Fibroblast of skin of left biceps (primary cell): ENCODE data around the gene VPS8.

Experiments
- DNase-seq, 2 experiments: peaks; one replicate each; pipeline ENCODE4 v3.0.0-alpha.2; 2013; ENCODE audit warnings: low read depth in 2 of 2

The VPS8 gene, protein sequence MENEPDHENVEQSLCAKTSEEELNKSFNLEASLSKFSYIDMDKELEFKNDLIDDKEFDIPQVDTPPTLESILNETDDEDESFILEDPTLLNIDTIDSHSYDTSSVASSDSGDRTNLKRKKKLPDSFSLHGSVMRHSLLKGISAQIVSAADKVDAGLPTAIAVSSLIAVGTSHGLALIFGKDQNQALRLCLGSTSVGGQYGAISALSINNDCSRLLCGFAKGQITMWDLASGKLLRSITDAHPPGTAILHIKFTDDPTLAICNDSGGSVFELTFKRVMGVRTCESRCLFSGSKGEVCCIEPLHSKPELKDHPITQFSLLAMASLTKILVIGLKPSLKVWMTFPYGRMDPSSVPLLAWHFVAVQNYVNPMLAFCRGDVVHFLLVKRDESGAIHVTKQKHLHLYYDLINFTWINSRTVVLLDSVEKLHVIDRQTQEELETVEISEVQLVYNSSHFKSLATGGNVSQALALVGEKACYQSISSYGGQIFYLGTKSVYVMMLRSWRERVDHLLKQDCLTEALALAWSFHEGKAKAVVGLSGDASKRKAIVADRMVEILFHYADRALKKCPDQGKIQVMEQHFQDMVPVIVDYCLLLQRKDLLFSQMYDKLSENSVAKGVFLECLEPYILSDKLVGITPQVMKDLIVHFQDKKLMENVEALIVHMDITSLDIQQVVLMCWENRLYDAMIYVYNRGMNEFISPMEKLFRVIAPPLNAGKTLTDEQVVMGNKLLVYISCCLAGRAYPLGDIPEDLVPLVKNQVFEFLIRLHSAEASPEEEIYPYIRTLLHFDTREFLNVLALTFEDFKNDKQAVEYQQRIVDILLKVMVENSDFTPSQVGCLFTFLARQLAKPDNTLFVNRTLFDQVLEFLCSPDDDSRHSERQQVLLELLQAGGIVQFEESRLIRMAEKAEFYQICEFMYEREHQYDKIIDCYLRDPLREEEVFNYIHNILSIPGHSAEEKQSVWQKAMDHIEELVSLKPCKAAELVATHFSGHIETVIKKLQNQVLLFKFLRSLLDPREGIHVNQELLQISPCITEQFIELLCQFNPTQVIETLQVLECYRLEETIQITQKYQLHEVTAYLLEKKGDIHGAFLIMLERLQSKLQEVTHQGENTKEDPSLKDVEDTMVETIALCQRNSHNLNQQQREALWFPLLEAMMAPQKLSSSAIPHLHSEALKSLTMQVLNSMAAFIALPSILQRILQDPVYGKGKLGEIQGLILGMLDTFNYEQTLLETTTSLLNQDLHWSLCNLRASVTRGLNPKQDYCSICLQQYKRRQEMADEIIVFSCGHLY (N-terminal part only)

DNA sequence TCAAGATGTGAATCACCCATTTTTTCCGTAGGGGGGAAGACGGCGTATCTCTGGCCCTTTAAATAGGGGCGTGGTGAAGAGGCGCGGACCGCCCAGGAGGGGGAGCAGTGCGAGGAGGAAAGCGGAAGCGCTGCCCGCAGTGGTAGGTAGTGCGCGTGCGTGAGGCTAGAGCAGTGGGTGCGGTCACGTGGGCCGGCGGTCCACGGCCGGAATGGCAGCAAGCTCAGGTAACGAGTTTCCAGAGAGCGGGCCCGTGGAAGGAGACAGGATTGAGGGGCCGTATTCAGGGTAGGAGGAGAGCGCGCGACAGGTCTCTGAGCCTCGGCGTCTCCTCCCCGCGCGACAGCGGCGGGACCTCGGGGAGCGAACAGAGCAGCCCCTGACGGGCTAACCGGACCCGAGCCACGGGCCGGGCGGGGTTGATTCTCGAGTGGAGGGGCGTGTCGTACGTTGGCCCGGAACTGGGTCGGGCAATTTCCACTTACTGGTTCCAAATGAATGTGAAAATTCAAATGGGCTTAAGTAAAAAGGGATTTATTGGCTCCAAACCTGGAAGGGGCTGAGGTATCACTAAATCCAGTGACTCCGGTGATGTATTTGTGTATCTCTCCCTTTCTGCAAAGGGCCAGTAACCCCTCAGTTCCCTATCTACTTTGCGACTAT is at the start of gene VPS8:
TSS of gene VPS8 (plus strand) at position 168 of the 663 bp plus-strand sequence. CDS start 12,467 bp downstream, outside the sequence.
- DNase-seq = peak; percentile 78 to 81

DNA sequence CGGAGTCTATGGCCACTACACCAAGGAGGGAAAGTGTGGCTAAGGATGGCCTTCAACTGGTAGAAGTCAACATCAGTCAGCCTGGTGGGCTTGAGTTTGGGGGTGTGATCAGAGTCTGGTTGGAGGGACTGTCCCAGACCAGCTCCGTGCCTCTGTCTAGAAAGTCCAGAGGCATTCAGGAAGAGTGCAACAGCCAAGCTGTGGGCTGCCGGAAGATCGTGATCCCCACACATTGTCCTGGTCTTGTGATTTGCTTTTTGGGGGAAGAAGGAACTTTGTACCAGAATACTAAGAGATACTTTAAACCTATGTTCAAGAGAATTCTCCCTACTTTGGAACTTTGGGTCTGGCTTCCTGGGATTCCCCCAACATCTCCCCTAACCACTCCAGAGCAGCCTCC is 47.8 kb upstream of the VPS8 start:
- DNase-seq = no peak

DNA sequence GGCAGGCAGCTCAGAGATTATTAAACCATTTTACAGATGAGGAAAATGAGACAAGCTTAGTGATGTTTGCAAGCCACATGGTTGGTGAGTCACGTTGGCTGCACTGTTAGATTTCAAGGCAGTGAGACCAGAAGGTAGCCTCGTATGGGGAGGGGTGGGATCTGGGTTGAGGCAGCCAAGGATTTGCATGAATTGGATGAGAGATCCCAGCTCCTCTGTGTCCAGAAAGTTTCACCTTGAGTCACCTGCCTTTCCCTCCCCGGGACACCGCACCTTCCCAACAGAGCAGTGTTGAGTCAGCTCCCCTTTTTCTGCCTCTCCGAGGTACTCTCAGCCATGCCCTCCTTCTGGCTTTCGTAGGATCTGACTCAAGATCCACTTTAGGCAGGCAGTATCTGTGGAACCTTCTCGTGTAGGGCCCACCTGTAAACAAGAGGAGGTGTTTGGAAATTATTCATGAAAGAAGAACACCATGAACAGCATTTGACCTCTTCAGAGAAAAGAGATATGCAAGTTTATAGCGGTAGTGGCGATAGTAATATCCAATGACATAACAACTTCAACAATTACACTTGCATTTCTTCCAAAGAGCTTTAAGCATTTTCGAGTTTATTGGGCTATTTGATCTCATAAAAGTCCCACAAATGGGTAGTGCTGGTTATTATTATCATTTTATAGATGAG is 46.8 kb upstream of the VPS8 start:
- DNase-seq = no peak

DNA sequence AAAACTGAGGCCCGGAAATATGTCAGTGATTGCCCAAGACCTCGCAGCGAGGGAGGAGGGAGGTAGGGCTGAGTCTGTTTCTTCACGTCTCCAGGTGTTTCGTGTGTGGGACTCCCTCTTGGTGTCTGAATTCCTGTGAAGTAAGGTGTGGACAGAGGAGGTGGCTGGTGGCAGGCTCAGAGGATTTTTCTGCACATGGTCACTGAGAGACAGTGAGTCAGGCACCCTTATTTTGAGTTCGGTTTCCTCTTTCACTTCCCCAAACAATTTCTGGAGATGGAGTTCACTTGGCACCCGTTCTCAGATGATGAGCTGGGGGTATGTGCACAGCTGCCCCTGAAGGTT is 46.3 kb upstream of the VPS8 start:
- DNase-seq = no peak

DNA sequence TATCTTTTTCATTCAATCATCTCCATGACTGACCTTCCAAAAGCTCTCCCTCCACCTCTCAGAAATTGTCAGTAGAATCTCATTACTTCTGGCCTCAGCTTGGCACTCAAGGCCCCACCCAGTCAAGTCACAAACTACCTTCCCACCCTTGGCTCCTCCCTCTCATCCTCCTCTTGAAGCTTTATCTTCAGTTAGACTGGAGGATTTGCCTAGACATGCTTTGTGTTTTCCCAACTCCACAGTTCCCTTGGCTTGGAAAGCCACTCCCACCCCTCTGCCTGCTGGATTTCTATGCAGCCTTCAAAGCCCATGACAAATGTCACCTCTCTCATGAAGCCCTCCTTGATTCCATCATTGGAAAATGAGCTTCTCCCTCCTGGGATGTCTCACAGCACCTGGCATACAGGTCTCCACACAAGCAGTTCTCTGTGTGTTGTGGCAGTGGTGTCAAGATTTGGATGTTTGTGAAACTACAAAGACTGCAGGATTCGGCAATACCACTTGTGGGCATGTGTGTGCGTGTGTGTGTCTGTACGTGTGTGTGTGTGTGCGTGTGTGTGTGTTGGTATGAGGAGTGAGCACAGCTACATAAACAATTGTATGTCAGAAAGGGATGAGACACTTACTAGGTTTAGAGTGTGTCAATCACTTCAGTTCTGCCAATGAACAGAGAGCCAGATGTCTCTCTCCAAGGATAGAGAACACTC is 45.3 kb upstream of the VPS8 start:
- peak in 1 of 2 experiments; percentile 21 for DNase-seq

DNA sequence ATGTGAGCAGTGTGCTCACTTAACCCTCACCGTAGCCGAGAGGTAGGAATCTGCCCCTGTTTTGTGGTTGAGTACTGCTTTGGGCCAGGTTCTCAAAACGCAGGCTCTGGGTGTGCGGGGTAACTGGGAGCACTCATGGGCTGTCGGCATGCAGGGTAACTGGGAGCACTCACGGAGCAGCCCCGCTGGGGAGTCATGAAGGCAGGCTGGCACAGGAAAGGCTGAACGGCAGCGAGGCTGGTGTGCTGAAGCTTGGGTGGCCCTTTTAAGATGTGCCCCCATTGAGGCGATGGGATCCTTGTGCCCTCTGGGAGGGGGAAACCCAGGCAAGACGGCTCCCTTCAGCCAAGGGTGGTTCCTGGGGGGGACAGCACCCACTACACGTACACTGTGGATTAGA is 44.6 kb upstream of the VPS8 start:
- DNase-seq = no peak

DNA sequence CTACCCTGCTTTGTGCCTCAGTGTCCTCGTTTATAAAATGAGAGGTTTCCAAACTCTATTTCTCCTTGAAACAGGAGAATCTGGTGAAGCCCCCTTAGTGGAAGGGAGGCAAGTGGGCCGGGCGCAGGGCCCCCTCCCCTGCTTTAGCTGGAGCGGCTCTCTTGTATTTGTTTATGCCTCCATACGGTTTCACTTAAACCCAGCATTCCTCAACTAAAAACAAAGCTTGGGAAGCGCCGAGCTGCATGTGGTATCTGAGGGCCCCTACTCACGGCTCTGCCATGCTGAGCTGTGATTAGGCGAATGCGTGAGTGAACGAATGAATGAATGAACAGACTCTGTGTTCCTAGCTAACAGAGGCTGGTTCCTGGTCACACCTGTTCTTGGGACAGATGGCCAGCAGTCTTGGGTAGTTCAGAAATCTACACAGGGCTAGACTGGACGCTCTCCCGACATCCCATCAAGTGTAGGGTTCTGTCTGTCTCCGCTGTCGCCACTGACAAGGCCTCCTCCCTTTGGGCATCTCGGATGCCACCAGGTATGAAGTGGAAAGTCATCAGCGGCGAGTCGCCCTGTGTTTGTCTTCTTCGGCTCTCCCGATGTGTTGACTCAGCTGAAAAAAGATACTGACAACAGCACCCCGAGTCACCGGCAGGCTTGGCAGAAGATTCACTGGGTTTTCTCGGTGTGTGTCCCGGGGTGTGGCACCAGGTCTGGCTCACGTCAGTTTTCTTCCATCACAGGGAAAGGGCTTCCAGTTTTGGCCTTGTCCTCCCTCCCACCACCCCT is 42.4 kb upstream of the VPS8 start:
- no peak for DNase-seq

DNA sequence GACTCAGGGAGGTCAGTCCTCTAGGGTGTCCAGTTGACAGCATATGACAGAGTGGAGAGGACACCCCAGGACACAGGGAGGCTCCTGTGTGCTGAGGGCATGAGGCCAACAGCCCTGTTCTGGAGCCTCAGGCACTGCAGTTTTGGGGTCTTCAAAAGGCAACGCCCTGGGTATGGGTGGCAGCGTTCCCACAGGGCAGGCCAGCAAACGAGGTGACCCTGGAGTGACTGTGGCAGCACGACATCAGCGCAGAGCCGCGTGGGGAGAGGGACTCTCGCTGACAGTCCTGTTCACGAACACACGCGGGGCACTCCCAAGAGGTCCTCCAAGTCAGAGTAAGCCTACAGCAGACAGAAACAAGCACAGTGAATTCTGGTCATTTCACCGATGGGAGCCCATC is 41.4 kb upstream of the VPS8 start:
- DNase-seq = no peak

DNA sequence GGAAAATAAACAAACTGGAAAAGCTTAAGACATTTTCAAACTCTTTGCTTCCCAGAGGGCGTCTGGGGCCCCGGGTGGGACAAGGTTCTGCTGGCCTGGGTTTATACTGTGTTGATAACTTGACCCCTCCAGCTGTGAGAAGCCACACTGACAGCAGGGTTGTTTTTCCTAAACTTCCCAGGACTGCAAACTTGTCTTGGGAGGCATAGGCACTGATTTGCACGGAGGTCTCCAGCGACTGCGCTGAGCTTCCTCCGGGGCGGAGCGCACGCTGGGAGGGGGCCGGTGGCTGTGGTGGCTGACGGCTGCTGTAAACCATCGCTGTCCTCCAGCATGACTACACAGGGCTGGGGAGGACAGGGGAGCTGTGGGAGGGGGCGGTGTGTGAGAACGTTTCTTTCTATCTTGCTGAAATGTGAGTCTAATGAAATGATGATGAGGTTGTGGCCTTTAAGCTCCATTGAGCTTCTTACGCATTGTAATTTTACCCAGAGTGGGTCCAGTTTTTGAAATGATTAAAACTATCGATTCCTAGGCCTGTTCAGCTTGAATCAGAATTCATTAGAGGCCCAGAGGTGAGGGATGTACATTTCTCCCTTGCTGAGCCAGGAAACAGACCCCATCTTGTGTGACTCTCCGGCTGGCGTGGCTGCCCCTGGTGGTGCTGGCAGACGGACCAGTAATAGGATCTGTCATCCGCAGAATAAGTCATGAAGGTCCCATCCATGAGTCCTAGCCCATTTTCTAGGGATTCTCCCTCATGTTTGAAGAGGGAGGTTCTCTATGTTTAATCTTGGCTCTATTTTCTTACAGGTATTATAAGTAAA is 40.5 kb upstream of the VPS8 start:
- no peak for DNase-seq

DNA sequence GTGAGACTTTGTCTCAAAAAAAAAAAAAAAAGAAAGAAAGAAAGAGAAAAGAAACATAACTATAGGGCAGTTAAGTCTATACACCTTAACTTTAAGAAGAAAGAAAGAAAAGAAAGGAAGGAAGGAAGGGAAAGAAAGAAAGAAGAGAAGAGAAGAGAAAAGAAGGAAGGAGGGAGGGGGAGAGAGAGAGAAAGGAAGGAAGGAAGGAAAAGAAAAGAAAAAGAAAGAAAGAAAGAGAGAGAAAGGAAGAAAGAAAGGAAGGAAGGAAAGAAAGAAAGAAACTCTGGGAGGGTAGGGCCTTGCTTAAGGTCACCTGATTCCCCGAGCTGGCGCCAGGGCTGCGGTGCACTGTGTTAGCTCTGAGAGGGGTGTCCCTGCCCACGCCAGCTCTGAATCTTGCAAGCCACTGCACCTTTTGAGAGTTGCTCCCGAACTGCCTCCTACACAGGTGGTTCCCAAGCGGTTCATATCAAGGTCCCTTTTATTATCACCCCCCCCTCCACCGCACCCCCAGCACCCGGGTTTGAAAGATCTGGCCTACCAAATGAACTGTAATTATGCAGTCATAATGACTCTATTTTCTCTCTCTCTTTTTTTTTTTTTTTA is 39.2 kb upstream of the VPS8 start:
- no peak for DNase-seq

DNA sequence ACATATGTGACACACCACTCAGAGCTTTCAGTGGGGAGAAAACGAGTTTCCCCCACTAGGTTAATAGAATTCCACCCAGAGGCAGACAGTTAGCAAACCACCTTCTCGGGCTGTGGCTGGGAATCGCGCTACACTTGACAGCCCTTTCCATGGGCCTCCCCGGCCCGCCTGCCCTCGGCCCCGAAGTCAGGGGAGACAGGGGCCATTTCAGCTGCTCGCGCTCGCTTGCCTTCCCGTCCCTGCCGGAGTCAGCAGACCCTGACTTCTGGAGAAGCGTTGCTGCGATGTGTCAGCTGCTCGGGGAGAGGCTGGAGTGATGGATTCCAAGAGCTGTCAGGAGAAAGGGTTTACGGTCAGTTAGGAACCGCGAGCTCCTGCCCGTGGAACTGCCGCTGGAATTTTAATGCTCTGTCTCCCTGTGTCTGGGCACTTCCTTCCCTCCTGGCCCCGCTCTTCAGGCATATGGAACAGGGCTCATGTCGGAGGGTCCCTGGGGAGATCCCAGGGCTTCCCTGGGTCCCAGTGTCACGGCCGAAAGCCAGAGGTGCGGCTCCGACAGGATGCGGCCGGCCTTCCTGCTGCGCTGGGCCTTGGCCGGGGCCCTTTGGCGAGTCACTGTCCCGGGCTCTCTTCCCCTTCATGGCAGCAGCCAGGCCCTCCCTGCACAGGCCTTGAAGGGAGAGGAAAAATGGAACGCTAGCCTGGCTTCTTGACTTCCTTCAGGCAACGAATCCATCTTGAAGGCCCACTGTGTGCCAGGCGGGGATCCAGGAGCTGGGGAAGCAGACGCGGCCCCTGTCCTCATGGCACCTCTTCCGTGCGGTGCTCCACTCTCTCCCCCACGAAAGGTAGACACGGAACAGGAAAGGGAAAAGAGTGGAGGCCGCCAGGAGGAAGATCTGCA is 38.4 kb upstream of the VPS8 start:
- peak in 1 of 2 experiments; percentile 25 for DNase-seq

DNA sequence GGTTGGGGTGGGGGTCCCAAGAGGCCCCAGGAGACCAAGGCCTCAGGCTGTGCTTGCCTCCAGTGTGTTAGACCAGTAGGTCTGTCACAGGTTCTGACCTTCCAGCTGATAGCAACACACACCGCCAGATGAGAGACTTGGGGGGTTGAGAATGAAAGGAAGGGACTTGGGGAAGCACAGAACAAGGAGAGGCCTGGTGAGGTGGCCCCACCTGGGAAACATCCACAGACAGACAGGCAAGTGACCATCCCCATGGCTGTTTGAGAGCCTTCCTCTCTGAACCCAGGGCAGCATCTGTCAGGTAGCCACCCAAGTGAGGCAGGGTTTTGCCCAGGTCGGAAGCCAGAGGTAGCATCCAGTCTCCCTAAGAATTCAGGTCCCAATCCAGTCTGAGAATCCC is 35.0 kb upstream of the VPS8 start:
- no peak for DNase-seq

DNA sequence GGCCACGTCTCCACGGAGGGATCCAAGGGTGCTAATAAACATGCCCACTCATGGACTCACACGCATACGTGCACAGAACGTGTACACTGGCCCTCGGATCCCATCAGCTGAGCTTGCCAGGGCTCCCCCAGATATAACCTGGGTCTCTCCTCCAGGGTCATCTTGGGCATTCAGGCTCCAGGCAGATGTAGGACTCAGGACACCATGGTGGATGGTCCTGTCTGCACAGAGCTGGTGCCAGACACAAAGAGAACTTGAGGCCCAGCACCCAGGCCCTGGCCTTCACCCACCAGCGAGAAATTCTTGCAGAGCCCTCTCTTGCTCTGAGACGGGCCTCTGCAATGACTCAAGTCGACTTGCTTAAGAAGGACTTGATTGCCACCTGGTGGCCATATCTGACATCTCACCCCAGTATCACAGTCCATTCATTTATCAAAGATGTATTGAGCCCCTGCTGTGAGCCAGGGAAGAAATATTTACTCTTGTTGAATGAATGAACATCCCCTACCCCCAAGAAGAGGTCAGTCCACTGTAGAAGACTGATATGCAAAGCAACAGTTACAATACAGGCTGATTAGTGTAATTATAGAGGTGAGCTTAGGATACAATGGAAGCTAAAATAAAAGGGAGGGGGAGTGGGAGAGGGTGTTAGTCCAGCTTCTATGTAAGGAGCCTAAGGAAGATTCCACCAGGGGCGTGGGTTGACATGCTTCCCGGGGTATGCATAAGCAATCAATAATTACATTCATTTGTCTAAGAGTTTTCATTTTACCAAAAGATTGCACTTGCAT is 34.2 kb upstream of the VPS8 start:
- peak; percentile 88 to 89 for DNase-seq

DNA sequence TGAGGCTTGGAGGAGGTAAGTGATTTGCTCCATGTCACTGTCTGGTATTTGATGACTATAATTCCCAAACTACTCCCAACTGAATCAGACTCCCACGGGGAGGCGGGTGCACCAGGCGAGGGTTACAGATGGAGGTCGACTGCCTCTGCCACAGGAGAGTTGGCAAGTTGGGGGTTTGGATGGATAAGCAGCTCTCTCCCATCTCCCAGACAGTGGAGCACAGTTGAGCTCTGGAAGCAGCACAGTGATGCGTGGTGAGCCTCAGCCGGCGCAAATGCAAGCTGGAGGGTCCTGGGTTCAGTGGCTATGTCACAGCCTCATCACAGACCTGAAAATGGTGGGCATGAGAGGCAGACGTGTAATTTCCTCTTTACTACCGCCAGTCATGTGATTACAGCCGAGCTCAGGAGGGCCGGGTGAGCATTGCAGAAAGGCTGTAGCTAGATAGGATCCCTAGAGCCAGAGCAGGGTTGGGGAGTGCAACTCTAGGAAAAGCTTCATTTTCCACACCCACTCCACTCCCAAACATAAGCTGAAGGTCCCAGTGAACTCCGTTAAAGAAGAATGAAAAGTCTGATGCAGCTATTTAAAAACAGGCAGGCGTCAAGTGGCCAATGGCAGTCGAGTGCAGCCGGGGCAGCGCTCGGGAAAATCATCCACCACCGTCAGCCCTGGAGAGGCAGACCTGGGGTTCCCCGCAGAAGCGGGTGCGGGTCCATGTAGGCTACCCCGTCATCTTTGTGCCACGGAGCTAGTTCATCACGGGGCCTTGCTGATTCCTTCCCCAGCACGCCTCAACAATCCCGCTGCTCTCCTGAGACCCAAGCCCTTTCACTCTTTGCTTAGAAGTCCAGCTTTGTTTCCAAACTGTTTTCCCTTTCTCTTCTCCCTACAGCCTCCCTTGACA is 33.3 kb upstream of the VPS8 start:
- DNase-seq = no peak

DNA sequence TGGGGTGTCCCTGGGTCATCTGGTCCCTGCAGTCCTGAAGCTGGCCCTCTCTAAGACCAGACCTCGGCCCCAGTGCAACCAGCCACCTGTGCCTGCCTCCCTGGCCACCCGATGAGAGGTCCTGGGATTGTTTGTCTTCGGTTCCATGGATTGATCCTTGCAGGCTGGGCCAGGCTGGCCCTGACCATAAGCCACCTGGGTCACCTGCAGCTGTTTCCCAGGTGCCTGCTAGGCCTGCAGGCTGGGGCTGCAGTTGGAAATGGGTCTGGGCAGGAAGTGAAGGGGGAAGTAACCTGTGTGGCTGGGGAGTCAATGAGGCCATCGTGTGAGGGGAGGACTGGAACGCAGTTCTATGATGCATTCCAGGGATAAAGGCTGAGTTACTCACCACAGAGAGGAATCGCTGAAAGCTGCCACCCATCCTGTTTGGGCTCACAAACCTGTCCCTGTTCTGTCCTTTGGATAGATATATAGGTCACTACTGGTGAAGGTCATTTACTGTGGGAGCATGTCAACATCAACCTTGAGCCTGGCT is 30.9 kb upstream of the VPS8 start:
- DNase-seq = no peak
